NCI-H146 (cell line): Measurements from ENCODE around the gene SMIM38.
"Not testable (repeated sequence)": the region's sequence is repeated elsewhere in the genome, so short reads cannot be mapped to it uniquely, and the experiment has no call there.

ENCODE experiments used
- DNase-seq: peaks from one replicate; lab custom pipeline; 2025; lab: John Stamatoyannopoulos, UW

SMIM38 gene

DNA sequence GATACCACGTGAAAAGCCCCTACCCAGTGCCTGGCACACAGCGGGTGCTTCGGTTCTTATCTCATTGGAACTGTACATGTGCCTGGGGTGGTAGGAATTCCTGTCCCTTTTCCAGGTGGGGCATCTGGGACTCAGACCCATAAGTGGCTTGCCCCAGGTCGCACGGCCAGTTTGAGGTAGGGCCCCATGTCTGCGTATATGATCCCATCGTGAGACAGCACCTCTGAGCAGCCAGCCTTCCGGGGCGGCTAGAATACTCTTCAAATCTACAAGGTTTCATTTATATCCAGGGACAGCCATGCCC is 33.5 kb upstream of the SMIM38 start:
- no peak for DNase-seq

DNA sequence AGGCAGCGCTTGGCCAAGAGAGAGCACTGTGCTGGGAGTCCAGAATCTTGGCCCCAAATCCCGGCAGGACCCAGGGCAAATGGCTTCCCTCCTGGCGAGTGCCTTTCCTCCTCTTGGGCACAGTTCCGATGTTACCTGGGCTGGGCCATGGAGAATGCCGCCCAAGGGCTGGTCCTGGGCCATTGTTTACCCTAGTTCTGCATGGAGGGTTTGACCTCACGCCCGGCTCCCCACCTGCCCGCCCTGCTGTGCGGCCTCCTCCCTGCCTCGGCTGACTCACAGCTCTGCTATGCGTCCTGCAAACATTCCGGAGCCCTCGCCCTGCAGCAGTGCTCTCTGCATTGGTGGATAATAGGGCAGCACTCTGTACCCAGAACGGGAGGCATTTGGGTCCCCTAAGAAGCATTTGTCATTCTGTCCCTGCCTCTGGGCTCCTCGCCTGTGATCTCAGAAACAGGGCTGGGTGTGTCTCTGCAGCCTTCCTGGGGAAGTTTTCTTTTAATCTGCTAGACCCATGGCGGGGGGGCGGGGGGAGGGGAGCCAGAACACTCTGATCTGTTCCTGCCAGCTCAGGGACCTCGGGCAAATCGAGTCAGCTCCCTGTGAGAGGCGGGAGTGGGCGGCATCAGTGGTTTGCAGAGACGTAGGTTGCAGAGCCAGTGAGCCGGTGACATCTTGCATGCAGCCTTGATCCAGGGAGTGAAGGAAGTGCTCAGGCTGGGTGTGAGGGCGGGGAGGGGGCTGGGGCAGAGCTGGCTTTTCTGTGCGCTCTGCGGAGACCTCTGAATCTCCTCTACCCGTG is 32.9 kb upstream of the SMIM38 start:
- peak; percentile 54 for DNase-seq

DNA sequence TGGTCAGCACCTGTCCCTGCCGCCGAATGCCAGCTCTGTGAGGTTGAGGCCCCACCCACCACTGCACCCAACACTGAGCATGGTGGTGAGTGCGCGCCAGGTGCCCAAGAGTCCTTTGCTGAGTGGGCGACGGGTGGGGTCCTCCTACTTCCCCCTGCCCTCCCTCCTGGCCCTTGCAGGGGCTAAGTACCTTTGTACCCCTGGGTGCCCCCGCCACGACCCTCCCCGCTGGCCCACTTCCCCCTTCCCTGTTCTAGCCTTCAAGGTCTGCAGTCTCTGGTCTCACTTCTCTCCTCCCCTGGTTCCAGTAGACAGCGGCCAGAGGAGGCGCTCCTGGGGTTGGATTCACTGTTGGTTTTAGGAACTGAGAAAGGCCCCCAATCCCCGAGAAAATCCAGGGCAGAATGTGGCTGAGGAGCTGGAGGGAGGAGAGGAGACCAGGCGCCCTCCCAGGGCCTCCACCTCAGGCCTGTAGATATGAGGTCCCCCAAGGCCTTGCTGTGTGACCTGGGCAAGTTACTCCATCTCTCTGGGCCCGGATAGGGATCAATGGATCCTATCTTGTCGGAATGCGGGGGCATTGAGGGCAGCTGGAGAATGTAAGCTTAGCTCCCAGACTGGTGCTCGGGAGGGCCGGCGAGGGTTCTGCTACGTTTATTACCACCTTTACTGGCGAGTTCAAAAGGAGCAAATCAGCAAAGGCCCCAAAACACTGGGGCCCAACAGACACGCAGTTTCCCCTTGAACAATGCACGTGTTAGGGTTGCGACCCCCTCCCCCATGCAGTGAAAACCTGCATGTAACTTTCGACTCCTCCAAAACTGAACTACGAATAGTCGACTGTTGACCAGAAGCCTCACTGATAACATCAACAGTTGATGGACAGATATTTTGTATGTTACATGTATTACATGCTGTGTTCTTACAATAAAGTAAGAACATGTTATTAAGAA is 31.9 kb upstream of the SMIM38 start:
- no peak for DNase-seq

DNA sequence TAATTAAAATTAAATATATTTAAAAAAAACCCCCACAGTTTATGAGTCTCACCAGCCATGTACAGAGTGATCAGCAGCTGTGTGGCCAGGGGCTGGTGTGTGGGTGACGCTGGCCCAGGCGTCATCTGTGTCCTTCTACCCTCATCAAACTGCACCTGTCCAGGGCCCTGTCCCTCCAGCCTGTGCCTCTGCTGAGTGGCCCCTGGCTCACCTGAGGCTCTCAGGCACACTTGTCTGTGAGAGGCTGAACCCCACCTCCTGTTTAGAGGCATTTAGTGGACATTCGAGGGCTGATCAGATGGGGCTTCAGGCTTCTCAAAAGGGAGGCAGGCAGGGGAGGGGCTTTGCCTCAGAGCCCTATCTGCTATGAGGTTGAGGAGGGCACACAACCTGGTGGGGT is 29.9 kb upstream of the SMIM38 start:
- no peak for DNase-seq

DNA sequence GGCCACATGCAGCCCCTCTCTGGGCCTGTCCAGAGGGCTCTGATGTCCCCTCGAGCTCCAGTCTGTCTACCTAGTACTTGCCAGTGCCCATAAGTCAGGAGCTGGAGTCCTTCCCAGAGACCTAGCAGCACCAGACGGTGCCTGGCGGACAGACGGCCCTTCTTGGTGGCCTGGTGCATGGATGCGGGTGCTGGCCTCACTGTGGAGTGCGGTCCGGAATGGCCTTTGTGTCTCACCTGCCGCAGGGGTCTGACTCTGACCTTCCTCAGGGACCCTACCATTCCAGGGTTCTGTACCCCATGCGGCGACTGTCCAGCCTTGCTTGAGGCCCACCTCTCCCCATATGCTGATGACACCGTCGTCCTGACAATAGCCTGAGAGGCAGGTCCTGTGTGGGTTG is 29.4 kb upstream of the SMIM38 start:
- no peak for DNase-seq

GRCh38 chr11:69127081-69127850 is 28.5 kb upstream of the SMIM38 start:
- no peak for DNase-seq

- no peak for DNase-seq
Observed at GRCh38 chr11:69127884-69128283, 27.9 kb upstream of the SMIM38 start.

DNA sequence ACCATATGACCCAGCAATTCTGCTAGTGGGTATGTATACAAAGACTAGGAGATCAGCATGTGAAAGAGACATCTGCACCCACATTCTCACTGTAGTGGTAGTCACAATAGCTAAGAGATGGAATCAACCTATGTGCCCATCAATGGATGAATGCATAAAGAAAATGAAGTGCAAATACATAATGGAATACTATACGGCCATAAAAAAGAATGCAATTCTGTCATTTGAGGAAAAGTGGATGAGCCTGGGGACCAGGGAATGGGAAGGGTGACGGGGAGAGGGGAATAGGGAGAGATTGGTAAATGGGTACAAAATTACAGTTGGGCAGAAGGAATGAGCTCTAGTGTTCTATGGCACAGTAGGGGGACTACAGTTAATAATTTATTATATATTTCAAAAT is 26.7 kb upstream of the SMIM38 start:
- DNase-seq: no peak

DNA sequence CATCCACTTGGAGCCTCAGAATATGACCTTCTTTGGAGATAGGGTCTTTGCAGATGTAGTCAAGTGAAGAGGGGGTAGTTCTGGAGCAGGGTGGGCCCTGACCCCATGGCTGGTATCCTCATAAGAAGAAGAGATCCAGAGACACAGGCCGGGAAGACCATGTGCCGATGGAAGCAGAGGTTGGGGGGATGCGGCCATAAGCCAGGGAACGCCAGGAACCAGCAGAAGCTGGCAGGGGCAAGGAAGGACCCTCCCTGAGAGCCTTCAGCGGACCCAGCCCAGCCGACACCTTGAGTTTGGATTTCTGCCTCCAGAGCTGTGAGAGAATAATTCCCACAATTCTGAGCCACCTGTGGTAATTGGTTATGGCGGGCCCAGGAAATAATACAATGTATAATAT is 26.1 kb upstream of the SMIM38 start:
- no peak for DNase-seq

- DNase-seq: no peak
Observed at GRCh38 chr11:69130654-69131053, 25.1 kb upstream of the SMIM38 start.

- DNase-seq: no peak
Observed at GRCh38 chr11:69131121-69131566, 24.6 kb upstream of the SMIM38 start.

DNA sequence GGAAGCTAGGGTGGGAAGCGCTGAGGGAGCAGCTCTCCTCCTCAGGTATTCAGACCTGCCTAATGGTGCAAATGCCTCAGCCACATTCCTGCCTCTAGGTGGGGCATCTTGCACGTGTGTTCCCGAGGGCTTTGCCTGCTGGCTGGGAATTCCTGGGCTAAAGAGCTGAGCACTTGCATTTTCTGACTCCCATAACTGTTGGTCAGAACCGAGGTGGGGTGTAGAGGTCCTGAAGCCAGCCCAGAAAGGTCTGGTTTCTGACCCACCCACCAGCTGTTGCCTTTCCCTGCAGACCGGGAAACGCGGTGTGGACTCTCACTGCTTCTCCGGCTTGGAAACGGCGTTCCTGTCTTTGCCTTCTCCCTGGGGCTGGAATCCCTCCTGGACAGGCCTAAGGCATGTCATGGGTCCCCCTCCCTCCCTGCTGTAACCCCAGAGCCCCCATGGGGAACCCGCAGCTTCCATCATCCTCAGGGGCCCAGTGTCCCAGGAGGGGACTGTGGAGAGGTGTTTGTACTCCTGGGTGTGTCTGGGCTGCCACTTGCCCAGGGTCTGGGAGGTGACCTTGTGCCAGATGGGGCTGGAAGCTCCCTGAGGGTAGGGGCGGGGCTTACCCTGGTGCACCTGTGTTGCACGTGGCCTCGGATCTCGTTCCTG is 24.0 kb upstream of the SMIM38 start:
- peak; percentile 41 for DNase-seq

DNA sequence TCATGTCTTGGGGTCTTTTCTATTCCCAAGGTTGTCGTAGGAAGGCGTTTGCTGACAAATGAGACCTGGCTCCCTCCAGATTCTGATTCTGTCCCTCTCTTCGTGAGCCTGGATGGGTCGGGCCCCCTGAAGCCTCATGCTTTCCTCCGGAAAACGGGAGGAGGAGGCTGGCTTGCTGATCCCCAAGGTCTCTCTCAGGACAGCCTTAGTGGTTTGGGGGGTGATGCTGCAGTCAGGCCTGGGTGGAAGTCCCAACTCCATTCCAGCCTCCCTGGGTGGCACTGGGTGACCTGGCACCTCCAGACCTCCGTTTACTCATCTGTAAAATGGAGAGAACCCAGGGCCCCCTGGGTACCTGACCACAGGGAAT is 23.4 kb upstream of the SMIM38 start:
- DNase-seq: no peak

- no peak for DNase-seq
Observed at GRCh38 chr11:69133251-69133650, 22.5 kb upstream of the SMIM38 start.

GRCh38 chr11:69134182-69134581 is 21.6 kb upstream of the SMIM38 start:
- not testable (repeated sequence) for DNase-seq

- no peak for DNase-seq
Observed at GRCh38 chr11:69134957-69135356, 20.8 kb upstream of the SMIM38 start.

DNA sequence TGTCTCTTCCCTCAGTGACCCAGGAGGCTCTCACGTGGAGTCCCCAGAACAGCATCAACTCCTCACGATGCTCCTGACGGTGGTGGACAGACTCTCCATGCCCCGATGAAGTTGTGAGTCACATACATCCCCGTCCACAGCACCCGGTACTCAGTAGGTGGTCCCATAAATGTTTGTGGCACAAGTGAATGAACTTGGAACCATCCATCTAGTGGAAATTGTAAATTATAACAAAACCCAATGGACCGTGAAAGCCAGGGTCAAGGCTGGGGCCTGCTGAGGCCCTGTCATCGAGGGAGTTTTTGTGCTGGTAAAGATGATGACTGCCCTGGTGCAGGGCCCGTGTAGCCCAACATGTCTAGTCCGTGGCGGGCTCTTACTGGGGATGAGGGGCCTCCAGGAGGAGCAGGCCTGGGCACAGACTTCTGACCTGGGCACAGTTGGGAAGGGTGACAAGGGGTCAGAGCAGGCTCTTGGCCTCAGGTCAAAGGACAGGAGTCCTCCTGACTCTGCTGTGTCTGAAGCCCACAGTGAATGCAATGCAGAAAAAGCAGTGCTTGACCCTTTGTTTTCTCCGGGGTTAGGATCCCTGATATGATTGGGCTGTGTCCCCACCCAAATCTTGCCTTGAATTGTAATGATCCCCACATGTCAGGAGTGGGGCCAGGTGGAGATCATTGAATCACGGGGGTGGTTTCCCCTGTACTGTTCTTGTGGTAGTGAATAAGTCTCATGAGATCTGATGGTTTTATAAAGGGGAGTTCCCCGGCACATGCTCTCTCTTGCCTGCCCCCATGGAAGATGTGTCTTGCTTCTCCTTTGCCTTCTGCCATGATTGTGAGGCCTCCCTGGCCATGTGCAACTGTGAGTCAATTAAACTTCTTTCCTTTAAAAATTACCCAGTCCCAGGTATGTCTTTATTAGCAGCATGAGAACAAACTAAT is 20.0 kb upstream of the SMIM38 start:
- DNase-seq: no peak

GRCh38 chr11:69136471-69136870 is 19.3 kb upstream of the SMIM38 start:
- no peak for DNase-seq

GRCh38 chr11:69137151-69137844 is 18.4 kb upstream of the SMIM38 start:
- DNase-seq: no peak

GRCh38 chr11:69138265-69138664 is 17.5 kb upstream of the SMIM38 start:
- no peak for DNase-seq
